GM18951 (cell line): ENCODE data around the gene CHL1.

Experiments
- POLR2A ChIP-seq: IDR thresholded peaks from 4 replicates; pipeline ENCODE4 v1.6.1; 2011; ENCODE audit warnings: mild to moderate bottlenecking; ENCODE audit not compliant: insufficient read length, insufficient read depth; ENCODE audit errors: extremely low read depth
- in situ Hi-C: fragments of 300-500 bp; cut with MboI; formaldehyde crosslinking; loops from one replicate; pipeline ENCODE4 v1.12.0; 2022; ENCODE audit warnings: low sequenced_read_pairs, mixed read lengths, inconsistent platforms; ENCODE audit not compliant: unreplicated experiment

CHL1 gene

GRCh38 chr3:377158-377561 is 180.6 kb downstream of the CHL1 start:
- in situ Hi-C loops = no loop called here
- TF ChIP-seq POLR2A = no peak

DNA sequence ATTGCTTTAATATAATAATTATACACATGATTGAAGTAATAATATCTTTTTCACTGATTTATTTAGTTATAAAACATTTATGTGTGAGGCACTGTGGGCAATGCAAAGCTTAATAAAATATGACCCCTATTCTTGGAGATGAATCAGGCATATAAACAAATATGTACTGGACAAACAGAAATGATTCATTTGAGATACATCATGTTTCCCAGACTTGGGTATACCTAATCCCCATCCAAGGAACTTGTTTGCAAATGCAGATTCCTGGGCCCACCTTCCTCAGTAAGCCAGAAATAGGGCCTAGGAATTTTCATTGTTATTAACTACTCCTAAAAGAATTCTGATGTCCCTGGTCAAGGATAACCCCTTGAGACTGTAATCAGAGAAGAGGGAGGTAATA is 184.2 kb downstream of the CHL1 start:
- in situ Hi-C loops = no loop called here
- no peak for TF ChIP-seq POLR2A

- in situ Hi-C loops = no loop called here
- no peak for TF ChIP-seq POLR2A
Measured at GRCh38 chr3:385151-385550, 188.6 kb downstream of the CHL1 start.

GRCh38 chr3:394775-395174 is 198.2 kb downstream of the CHL1 start:
- no peak for TF ChIP-seq POLR2A
- in situ Hi-C loops = no loop called here

DNA sequence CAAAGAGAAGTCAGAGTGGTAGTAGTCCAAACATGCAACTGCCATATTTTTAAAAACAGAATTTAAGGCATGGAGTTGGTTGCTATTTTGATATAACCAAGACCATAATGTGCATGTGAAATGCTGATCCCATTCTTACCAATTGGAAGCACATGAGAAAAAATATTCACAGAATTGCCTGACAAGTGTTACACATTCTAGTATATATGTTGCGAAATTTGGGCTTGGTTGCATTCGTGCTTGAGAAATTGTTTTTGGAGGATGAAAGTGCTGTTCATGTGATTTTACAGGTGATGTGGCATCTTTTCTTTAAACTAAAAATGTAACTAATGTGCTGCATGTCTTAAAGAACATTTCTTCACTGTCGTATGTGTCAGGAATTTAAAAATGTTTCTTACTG is 199.7 kb downstream of the CHL1 start:
- no peak for TF ChIP-seq POLR2A
- in situ Hi-C loops = no loop called here

GRCh38 chr3:399647-400046 is 203.1 kb downstream of the CHL1 start:
- in situ Hi-C loops = no loop called here
- TF ChIP-seq POLR2A = no peak

- no peak for TF ChIP-seq POLR2A
- in situ Hi-C loops = no loop called here
Measured at GRCh38 chr3:403826-404225, 207.3 kb downstream of the CHL1 start.

- in situ Hi-C loops = no loop called here
Measured at GRCh38 chr3:409011-409410, 212.4 kb downstream of the CHL1 start.

DNA sequence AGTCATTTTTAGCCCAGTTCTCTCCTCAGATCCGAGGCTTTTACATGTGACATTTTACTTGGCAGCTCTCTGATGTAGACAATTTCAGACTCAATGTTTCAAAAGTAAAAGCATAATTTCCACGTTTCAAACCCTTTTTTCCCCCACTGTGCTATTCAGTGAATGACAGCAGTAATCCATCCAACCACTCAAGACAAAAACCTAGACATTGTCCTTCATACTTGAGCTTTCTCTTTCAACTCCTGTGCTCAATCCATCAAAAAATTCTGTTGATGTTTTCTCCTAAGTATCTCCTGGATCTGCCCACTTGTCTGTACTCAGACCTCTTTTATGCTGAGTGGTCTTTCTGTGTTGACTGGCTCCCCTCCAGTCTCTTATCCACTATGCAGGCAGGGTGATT is 214.7 kb downstream of the CHL1 start:
- TF ChIP-seq POLR2A = no peak
- in situ Hi-C loops = no loop called here

More at GRCh38 chr3:409011-409410, 212.4 kb downstream of the CHL1 start:
- TF ChIP-seq POLR2A = no peak

GRCh38 chr3:414063-414462 is 217.5 kb downstream of the CHL1 start:
- TF ChIP-seq POLR2A = no peak

GRCh38 chr3:418239-418929 is 221.8 kb downstream of the CHL1 start:
- TF ChIP-seq POLR2A = no peak
- in situ Hi-C loops = no loop called here

More at GRCh38 chr3:414063-414462, 217.5 kb downstream of the CHL1 start:
- in situ Hi-C loops = no loop called here

DNA sequence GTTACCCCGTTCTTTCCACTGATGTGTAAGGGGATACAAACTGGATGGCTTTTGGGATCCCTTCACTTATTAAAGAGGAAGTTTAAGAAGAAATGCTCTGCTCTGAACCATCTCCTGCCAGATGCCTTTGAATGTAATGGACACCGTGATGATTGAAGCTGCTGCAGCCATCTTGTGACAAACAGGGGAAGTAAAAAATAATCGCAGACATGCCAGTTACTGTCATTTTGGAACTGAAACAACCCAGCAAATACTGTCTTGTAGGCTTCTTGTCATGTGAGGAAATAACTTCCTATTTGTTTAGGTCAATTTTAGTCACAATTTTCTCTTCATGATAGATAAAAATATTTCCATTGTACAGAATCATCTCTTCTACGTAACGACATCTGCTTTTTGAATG is 224.0 kb downstream of the CHL1 start:
- in situ Hi-C loops = no loop called here

DNA sequence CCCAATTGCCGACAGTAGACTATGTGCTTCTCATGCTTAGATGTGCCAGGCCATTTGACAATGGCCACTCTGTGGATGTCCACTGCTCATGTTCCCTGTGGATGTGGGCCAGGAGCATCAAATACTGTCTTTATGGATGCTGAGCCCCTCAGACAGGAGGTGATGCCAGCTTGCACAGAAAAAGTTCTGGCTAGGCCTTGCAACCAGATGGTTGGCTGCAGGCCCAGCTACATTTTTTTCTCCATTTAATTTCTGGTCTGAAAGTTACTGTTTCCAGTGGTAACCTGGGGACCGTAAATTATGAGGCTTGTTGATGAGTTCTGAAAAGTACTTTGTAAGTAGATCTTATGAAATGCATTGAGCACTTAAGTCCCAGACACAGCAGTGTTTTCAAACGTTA is 228.5 kb downstream of the CHL1 start:
- no peak for TF ChIP-seq POLR2A
- in situ Hi-C loops = no loop called here

More for the DNA sequence above, 224.0 kb downstream of the CHL1 start:
- no peak for TF ChIP-seq POLR2A

- no peak for TF ChIP-seq POLR2A
- in situ Hi-C loops = no loop called here
Measured at GRCh38 chr3:426072-426471, 229.5 kb downstream of the CHL1 start.

DNA sequence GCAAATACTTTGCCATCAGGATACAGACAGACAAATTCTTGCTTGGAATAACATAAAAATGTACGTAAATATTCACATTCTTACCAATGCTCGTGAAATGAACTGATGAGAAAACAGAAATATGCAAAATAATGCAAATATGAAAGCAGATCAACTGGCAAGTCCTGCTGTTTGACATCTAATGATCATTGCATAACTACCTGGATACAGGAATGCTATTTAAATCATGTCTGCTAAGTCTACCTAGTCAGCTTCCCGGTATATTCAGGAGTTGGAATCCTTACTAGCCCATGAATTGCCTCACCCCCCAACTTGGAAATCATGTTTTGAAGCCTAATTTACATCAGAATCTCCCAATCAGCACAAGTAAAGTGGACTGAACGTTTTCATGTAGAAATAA is 230.6 kb downstream of the CHL1 start:
- in situ Hi-C loops = no loop called here
- no peak for TF ChIP-seq POLR2A
